ENCODE measurements around the gene LRP1.

DNA sequence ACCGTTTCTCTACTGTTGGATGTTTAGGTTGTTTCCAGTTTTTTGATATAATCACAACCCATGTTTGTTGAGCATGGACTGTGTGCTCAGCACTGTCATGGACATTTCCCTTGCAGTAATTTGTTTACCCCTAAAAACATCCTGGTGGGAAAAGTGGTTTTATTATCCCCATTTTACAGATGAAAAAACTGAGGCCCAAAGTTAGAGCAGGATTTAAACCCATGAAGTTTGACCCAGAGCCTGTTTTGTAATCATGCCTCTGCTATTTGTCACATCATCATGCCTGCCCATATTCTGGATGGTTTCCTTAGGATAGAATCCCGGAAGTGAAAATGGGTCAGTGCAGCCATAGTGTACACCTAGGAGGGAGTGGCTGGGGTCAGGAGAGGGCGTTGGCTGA, 36.2 kb downstream of the LRP1 start:
- TF ChIP-seq POLR2AphosphoS5 (IDR thresholded peaks at IDR 0.05; ENCODE audit: borderline replicate concordance, low read depth, low read length) (no peak), EZH2 (IDR thresholded peaks at IDR 0.05) (no peak), FOXP2 (optimal IDR thresholded peaks at IDR 0.05; ENCODE audit: control extremely low read depth, extremely low read length, insufficient read depth) (no peak)

Measured in SK-N-MC (cell line).